LNCaP clone FGC (cell line): ENCODE measurements around the gene GH2.

Experiments
- DNase-seq: peaks from one replicate; pipeline ENCODE4 v3.0.0-alpha.2; 2011; ENCODE audit warnings: low read depth
- H3K4me3 ChIP-seq: 2 replicates; pipeline ENCODE4 v1.5.1; 2011; ENCODE audit warnings: mild to moderate bottlenecking, low read depth, low read length, control low read depth
- TF ChIP-seq, protein P1 (sequence below): IDR thresholded peaks from 2 replicates; pipeline ENCODE4 v1.5.1; 2012; ENCODE audit warnings: mild to moderate bottlenecking; ENCODE audit not compliant: control insufficient read depth, insufficient read depth; ENCODE audit errors: extremely low read depth

The GH2 gene

DNA sequence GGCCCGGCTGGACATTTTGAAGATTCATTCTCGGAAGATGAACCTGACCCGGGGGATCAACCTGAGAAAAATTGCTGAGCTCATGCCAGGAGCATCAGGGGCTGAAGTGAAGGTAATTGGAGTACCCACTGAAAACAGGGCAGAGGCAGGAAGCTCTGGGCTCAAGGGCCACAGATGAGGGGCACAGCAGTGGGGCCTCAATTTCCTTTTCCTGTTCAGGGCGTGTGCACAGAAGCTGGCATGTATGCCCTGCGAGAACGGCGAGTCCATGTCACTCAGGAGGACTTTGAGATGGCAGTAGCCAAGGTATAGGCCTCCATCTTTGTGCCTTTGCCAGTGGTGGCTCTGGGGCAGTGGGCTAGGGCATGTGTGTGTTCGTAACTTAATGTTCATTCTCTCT, 50.2 kb downstream of the GH2 start:
- no peak overlapping the region for H3K4me3 ChIP-seq
- TF ChIP-seq, protein P1, sequence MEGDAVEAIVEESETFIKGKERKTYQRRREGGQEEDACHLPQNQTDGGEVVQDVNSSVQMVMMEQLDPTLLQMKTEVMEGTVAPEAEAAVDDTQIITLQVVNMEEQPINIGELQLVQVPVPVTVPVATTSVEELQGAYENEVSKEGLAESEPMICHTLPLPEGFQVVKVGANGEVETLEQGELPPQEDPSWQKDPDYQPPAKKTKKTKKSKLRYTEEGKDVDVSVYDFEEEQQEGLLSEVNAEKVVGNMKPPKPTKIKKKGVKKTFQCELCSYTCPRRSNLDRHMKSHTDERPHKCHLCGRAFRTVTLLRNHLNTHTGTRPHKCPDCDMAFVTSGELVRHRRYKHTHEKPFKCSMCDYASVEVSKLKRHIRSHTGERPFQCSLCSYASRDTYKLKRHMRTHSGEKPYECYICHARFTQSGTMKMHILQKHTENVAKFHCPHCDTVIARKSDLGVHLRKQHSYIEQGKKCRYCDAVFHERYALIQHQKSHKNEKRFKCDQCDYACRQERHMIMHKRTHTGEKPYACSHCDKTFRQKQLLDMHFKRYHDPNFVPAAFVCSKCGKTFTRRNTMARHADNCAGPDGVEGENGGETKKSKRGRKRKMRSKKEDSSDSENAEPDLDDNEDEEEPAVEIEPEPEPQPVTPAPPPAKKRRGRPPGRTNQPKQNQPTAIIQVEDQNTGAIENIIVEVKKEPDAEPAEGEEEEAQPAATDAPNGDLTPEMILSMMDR: no peak
- DNase-seq: no peak

DNA sequence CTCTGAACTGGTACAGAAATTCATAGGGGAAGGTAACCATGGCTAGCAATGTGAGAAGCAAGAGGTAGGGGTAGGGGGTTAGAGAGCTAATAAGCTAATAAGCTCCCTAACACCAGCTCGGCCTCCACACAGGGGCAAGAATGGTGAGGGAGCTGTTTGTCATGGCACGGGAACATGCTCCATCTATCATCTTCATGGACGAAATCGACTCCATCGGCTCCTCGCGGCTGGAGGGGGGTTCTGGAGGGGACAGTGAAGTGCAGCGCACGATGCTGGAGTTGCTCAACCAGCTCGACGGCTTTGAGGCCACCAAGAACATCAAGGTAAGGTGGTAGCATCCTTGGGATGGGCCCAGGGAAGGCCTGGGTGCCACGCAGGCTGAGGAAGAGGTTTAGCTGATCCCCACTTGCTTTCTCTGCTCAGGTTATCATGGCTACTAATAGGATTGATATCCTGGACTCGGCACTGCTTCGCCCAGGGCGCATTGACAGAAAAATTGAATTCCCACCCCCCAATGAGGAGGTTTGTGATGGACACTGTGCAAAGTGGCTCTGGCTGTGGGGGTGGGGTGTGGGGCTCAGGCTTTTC, 50.7 kb downstream of the GH2 start:
- DNase-seq: no peak
- TF ChIP-seq, protein P1: no peak
- H3K4me3 ChIP-seq: no peak overlapping the region

DNA sequence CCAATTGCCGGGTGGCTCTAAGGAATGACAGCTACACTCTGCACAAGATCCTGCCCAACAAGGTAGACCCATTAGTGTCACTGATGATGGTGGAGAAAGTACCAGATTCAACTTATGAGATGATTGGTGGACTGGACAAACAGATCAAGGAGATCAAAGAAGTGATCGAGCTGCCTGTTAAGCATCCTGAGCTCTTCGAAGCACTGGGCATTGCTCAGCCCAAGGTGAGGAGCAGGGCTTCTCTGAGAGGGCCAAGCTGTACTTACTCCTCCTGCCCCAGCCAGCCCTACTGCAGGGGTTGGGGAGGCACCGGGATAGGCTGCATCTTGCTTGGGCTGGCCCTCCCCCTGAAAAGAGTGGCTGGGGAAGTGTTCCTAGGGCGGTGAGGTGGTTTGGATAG, 51.5 kb downstream of the GH2 start:
- DNase-seq: no peak
- TF ChIP-seq, protein P1: no peak
- no peak overlapping the region for H3K4me3 ChIP-seq
